Endothelial cell (in vitro differentiated cells): ENCODE measurements around the gene HIVEP3. TPM values are rescaled to one million over a fixed set of nuclear protein-coding genes. Genes with fewer than 3 reads are reported as not detected.

Experiments
- DNase-seq: peaks from one replicate; pipeline ENCODE4 v3.0.0; 2021; ENCODE audit warnings: low spot score
- H3K27ac Mint-ChIP-seq: one replicate; pipeline ENCODE4 v1.8.0; 2021; ENCODE audit warnings: mixed read lengths, inconsistent platforms; ENCODE audit not compliant: unreplicated experiment
- H3K27me3 Mint-ChIP-seq: one replicate; pipeline ENCODE4 v1.8.0; 2021; ENCODE audit warnings: mild to moderate bottlenecking, moderate library complexity, mixed read lengths, inconsistent platforms; ENCODE audit not compliant: unreplicated experiment
- H3K36me3 Mint-ChIP-seq: one replicate; pipeline ENCODE4 v1.8.0; 2021; ENCODE audit warnings: mild to moderate bottlenecking, low read depth, mixed read lengths, inconsistent platforms; ENCODE audit not compliant: unreplicated experiment
- H3K4me1 Mint-ChIP-seq: one replicate; pipeline ENCODE4 v1.8.0; 2021; ENCODE audit warnings: mild to moderate bottlenecking, mixed read lengths, inconsistent platforms; ENCODE audit not compliant: unreplicated experiment
- H3K4me3 Mint-ChIP-seq: one replicate; pipeline ENCODE4 v1.8.0; 2021; ENCODE audit warnings: mild to moderate bottlenecking, mixed read lengths, inconsistent platforms; ENCODE audit not compliant: unreplicated experiment
- H3K9me3 Mint-ChIP-seq: one replicate; pipeline ENCODE4 v1.8.0; 2021; ENCODE audit warnings: mixed read lengths, inconsistent platforms; ENCODE audit not compliant: unreplicated experiment
- CTCF ChIP-seq: fragments of 200-600 bp; sonication (generic); IDR thresholded peaks from one replicate; pipeline ENCODE4 v1.5.0; 2021; ENCODE audit warnings: antibody characterized with exemption; ENCODE audit not compliant: unreplicated experiment
- long read RNA-seq: library from polyadenylated mRNA; unstranded; transcript quantifications from one replicate; pipeline ENCODE4 v2.0.0, GENCODE V29; 2020; ENCODE audit not compliant: unreplicated experiment
- total RNA-seq: library from RNA; stranded (reverse); fragmentation: NEBNext Ultra II Directional; extraction: Animal tissue kit (Norgen Biotek cat#: 25700); gene quantifications from one replicate; pipeline ENCODE4 v1.2.1, GENCODE V29; 2021; ENCODE audit not compliant: unreplicated experiment

Gene HIVEP3
- total RNA-seq, result 8.9 TPM
- long read RNA-seq, partial matches to known transcripts, result 0 of 6 reads
- long read RNA-seq, other reads (novel, unspliced or antisense), result 3 of 6 reads

- H3K27me3 Mint-ChIP-seq, result peaks cover 1% of the 10 kb centered on the region
- H3K27ac Mint-ChIP-seq, result no peak within 1 kb of the TSS
- no peak for TF ChIP-seq CTCF
- DNase-seq, result no peak
- no peaks in the 10 kb centered on the region for H3K9me3 Mint-ChIP-seq
- H3K4me1 Mint-ChIP-seq, result peaks cover 24% of the 10 kb centered on the region
- peak within 1 kb of the TSS; percentile 88 for H3K4me3 Mint-ChIP-seq
- no peaks in the 10 kb centered on the region for H3K36me3 Mint-ChIP-seq
Measured at GRCh38 chr1:41918450-41919043, at the start of gene HIVEP3. Gene HIVEP3, minus strand, starts transcription at chr1:41918922.

GRCh38 chr1:41964400-41964799, 45.7 kb upstream of the HIVEP3 start:
- H3K4me3 Mint-ChIP-seq, result no peak overlapping the region
- DNase-seq, result no peak
- H3K27me3 Mint-ChIP-seq, result no peaks in the 10 kb centered on the region
- H3K9me3 Mint-ChIP-seq, result no peaks in the 10 kb centered on the region
- no peaks in the 10 kb centered on the region for H3K36me3 Mint-ChIP-seq
- no peak for TF ChIP-seq CTCF
- H3K27ac Mint-ChIP-seq, result no peak overlapping the region
- H3K4me1 Mint-ChIP-seq, result no peaks in the 10 kb centered on the region

DNA sequence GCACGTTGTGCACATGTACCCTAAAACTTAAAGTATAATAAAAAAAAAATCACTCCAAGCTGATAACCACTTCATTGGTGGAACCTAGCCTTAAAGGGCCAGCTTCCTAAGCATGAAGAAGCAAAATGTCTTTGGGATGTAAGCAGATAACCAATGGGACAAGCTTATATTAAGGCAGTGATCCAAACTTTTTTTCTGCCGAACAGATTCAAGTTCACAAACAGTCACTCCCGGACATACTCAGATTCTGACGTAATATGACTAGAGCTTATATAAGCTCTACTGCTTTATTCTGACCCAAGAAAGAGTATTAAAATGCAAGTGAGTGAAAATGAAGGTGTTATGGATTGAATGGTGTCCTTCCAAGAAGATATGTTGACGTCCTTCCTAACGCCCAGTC, 44.9 kb upstream of the HIVEP3 start:
- no peak overlapping the region for H3K27ac Mint-ChIP-seq
- no peak for TF ChIP-seq CTCF
- H3K4me1 Mint-ChIP-seq, result no peaks in the 10 kb centered on the region
- no peaks in the 10 kb centered on the region for H3K27me3 Mint-ChIP-seq
- no peak for DNase-seq
- no peak overlapping the region for H3K4me3 Mint-ChIP-seq
- no peaks in the 10 kb centered on the region for H3K36me3 Mint-ChIP-seq
- H3K9me3 Mint-ChIP-seq, result no peaks in the 10 kb centered on the region

DNA sequence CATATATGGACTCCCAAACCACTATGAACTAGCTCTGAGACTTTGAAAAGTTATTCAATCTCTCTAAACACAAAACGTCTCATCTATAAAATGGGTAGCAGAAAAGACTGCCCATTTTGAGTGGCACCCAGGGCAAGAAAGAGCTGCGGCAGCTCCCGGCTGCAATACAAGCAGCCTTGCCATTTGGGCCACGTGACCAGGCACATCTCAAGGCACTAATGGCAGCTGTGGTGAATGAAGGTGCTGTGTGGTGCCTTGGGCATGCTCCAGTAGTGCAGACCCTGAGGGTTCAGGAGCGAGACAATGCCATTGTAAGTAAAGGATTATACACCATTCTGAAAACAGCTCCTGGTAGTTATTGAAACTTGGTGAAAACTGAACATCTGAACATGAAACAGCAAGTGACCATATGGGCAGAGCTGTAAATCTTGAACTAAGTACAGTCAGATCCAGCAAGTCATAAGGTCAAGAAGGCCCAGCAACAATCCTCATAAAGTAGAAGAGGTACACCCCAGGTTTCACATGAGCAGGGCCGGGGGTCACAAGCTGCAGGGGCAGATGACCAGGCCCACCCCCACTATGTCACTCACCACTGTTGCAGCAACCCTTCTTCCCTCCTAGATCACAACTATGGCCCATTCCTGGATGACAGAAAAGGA, 39.4 kb upstream of the HIVEP3 start:
- no peak overlapping the region for H3K27ac Mint-ChIP-seq
- no peak for DNase-seq
- TF ChIP-seq CTCF, result no peak
- no peaks in the 10 kb centered on the region for H3K27me3 Mint-ChIP-seq
- H3K4me1 Mint-ChIP-seq, result peaks cover 19% of the 10 kb centered on the region
- H3K9me3 Mint-ChIP-seq, result no peaks in the 10 kb centered on the region
- no peak overlapping the region for H3K4me3 Mint-ChIP-seq
- H3K36me3 Mint-ChIP-seq, result no peaks in the 10 kb centered on the region

GRCh38 chr1:41957568-41957967, 38.8 kb upstream of the HIVEP3 start:
- H3K4me3 Mint-ChIP-seq, result no peak overlapping the region
- no peak for TF ChIP-seq CTCF

More at GRCh38 chr1:41957568-41957967, 38.8 kb upstream of the HIVEP3 start:
- Mint-ChIP-seq H3K27me3 (no peaks in the 10 kb centered on the region), H3K9me3 (no peaks in the 10 kb centered on the region), H3K36me3 (no peaks in the 10 kb centered on the region), H3K27ac (no peak overlapping the region), H3K4me1 (peaks cover 22% of the 10 kb centered on the region)
- no peak for DNase-seq
